HepG2 (cell line): ENCODE results near the gene PRKCE. TPM values are rescaled to one million over a fixed set of nuclear protein-coding genes. Genes with fewer than 3 reads are reported as not detected.
A peak's percentile ranks its signal among the peaks of the same experiment; 100 is the strongest.

ENCODE experiments used
- ASH2L ChIP-seq: fragments of 300-600, 200-600 bp; sonication (generic); IDR thresholded peaks from 2 replicates; pipeline ENCODE4 v1.7.0; 2017; ENCODE audit warnings: low read depth, mild to moderate bottlenecking, moderate library complexity, mixed read lengths, low read length; ENCODE audit not compliant: insufficient read length
- CREBL2 ChIP-seq: sonication (generic); formaldehyde crosslinking; IDR thresholded peaks from 2 replicates; pipeline ENCODE4 v1.8.1; 2023; ENCODE audit warnings: missing genetic modification reagents, mild to moderate bottlenecking, borderline replicate concordance
- EED ChIP-seq: sonication (generic); formaldehyde crosslinking; IDR thresholded peaks from 2 replicates; pipeline ENCODE4 v1.5.0; 2020; ENCODE audit warnings: mild to moderate bottlenecking, missing genetic modification reagents
- FOXA1 ChIP-seq, 2 experiments: fragments of 450-650 bp in 1 of 2; sonication (generic) in 1 of 2; formaldehyde crosslinking in 1 of 2; IDR thresholded peaks; 2 replicates each; pipeline versions ENCODE4 v1.4.0 to v1.6.1; 2016 to 2020; ENCODE audit warnings: missing genetic modification reagents in 1 of 2
- HNRNPH1 ChIP-seq: fragments of 200-400 bp; formaldehyde crosslinking; optimal IDR thresholded peaks from 2 replicates; pipeline ENCODE3; 2017; ENCODE audit warnings: mild to moderate bottlenecking, low read depth, low read length
- HNRNPLL ChIP-seq: fragments of 200-400 bp; formaldehyde crosslinking; IDR thresholded peaks from 2 replicates; pipeline ENCODE4 v1.6.1; 2017; ENCODE audit warnings: mild to moderate bottlenecking, low read depth, low read length; ENCODE audit not compliant: poor library complexity, severe bottlenecking
- HOXA3 ChIP-seq: sonication (generic); formaldehyde crosslinking; IDR thresholded peaks from 2 replicates; pipeline ENCODE4 v1.5.0; 2020; ENCODE audit warnings: missing genetic modification reagents
- MIER3 ChIP-seq: IDR thresholded peaks from 2 replicates; pipeline ENCODE4 v1.6.1; 2016; ENCODE audit warnings: missing compliant biosample characterization, borderline replicate concordance
- RARA ChIP-seq: IDR thresholded peaks from 2 replicates; pipeline ENCODE4 v1.6.1; 2016; ENCODE audit warnings: missing genetic modification reagents, missing compliant biosample characterization
- SNAI1 ChIP-seq: sonication (generic); formaldehyde crosslinking; IDR thresholded peaks from 2 replicates; pipeline ENCODE4 v1.5.0; 2020; ENCODE audit warnings: mild to moderate bottlenecking, missing genetic modification reagents, borderline replicate concordance
- SNAPC5 ChIP-seq: sonication (generic); formaldehyde crosslinking; IDR thresholded peaks from 2 replicates; pipeline ENCODE4 v1.8.1; 2023; ENCODE audit warnings: mild to moderate bottlenecking, missing genetic modification reagents, borderline replicate concordance
- SP140L ChIP-seq: sonication (generic); formaldehyde crosslinking; IDR thresholded peaks from 2 replicates; pipeline ENCODE4 v1.4.0; 2020; ENCODE audit warnings: missing genetic modification reagents, borderline replicate concordance
- SYNCRIP ChIP-seq: fragments of 200-400 bp; formaldehyde crosslinking; IDR thresholded peaks from 2 replicates; pipeline ENCODE4 v1.6.1; 2018; ENCODE audit warnings: mild to moderate bottlenecking, low read depth, low read length; ENCODE audit not compliant: insufficient read depth
- TOPORS ChIP-seq: sonication (generic); formaldehyde crosslinking; IDR thresholded peaks from 2 replicates; pipeline ENCODE4 v1.8.0; 2023; ENCODE audit warnings: mild to moderate bottlenecking, missing genetic modification reagents
- WIZ ChIP-seq: sonication (generic); formaldehyde crosslinking; IDR thresholded peaks from 2 replicates; pipeline ENCODE4 v1.5.1; 2020; ENCODE audit warnings: mild to moderate bottlenecking, missing genetic modification reagents
- ZBTB1 ChIP-seq: sonication (generic); formaldehyde crosslinking; IDR thresholded peaks from 2 replicates; pipeline ENCODE4 v1.4.0; 2020; ENCODE audit warnings: missing genetic modification reagents, borderline replicate concordance
- ZBTB10 ChIP-seq: sonication (generic); formaldehyde crosslinking; IDR thresholded peaks from 2 replicates; pipeline ENCODE4 v1.4.0; 2020; ENCODE audit warnings: missing genetic modification reagents, borderline replicate concordance
- ZNF274 ChIP-seq: sonication (generic); formaldehyde crosslinking; IDR thresholded peaks from 2 replicates; pipeline ENCODE4 v1.5.1; 2020; ENCODE audit warnings: mild to moderate bottlenecking, missing genetic modification reagents
- ZNF326 ChIP-seq: sonication (generic); formaldehyde crosslinking; IDR thresholded peaks from 2 replicates; pipeline ENCODE4 v1.4.0; 2020; ENCODE audit warnings: missing genetic modification reagents, borderline replicate concordance
- ZNF432 ChIP-seq: sonication (generic); formaldehyde crosslinking; IDR thresholded peaks from 2 replicates; pipeline ENCODE4 v1.5.0; 2020; ENCODE audit warnings: missing genetic modification reagents, mild to moderate bottlenecking, borderline replicate concordance
- ZNF615 ChIP-seq: sonication (generic); formaldehyde crosslinking; IDR thresholded peaks from 2 replicates; pipeline ENCODE4 v1.5.0; 2020; ENCODE audit warnings: mild to moderate bottlenecking, missing genetic modification reagents, borderline replicate concordance
- ZNF687 ChIP-seq: sonication (generic); formaldehyde crosslinking; IDR thresholded peaks from 2 replicates; pipeline ENCODE4 v1.5.1; 2020; ENCODE audit warnings: mild to moderate bottlenecking, missing genetic modification reagents, moderate library complexity
- ZNF883 ChIP-seq: sonication (generic); formaldehyde crosslinking; IDR thresholded peaks from 2 replicates; pipeline ENCODE4 v1.5.1; 2020; ENCODE audit warnings: mild to moderate bottlenecking, missing genetic modification reagents; ENCODE audit errors: not compliant biosample characterization
- polyA plus RNA-seq, 8 experiments: library from polyadenylated mRNA; depleted of rRNA in 3 of 8; stranded (reverse) in 7 of 8; unstranded in 1 of 8; fragments of >200 nt; fragmentation: Illumina TruSeq in 4 of 8; extraction: Trizol in 4 of 8; gene quantifications; 2 replicates each; pipeline versions ENCODE4 v1.2.1 to v1.2.3, GENCODE V29; 2011 to 2016; ENCODE audit warnings: low read depth in 4 of 8, missing spikeins in 1 of 8, mixed read lengths in 1 of 8; ENCODE audit not compliant: insufficient read depth in 1 of 8
- total RNA-seq, 5 experiments: library from RNA; depleted of rRNA; stranded (reverse); fragments of >200 nt; fragmentation: Illumina TruSeq; extraction: Trizol; gene quantifications; 2 replicates each; pipeline ENCODE4 v1.2.3, GENCODE V29; 2016; ENCODE audit warnings: low read depth in 1 of 5

The PRKCE gene
- total and polyA plus RNA-seq, 2 of the 13 experiments (the other 11 are each of a cell fraction or from before 2014, with no cell fraction given), result 1.0 to 3.9 TPM

- TF ChIP-seq ZBTB10 (CRISPR knock-in tag), result peak; percentile 70; the same call in 1 of the 2 replicates
- TF ChIP-seq ZNF883 (CRISPR knock-in tag), result no peak
- no peak for TF ChIP-seq HNRNPH1
- no peak for TF ChIP-seq SNAI1 (CRISPR knock-in tag)
- no peak; the same call in 1 of the 2 replicates for TF ChIP-seq SNAPC5 (CRISPR knock-in tag)
- TF ChIP-seq ZNF432 (CRISPR knock-in tag), result no peak
- TF ChIP-seq SP140L (CRISPR knock-in tag), result 0 out of 2 replicates have a peak, but pooled peaks have one; percentile 8
- no peak for TF ChIP-seq ZBTB1 (CRISPR knock-in tag)
- no peak; the same call in 1 of the 2 replicates for TF ChIP-seq MIER3 (CRISPR knock-in tag)
- 0 out of 2 replicates have a peak, but pooled peaks have one; percentile 12 for TF ChIP-seq RARA (CRISPR knock-in tag)
- TF ChIP-seq WIZ (CRISPR knock-in tag), result no peak
- peak; percentile 96 for TF ChIP-seq HOXA3
- no peak for TF ChIP-seq ZNF615 (CRISPR knock-in tag)
- TF ChIP-seq ZNF274 (CRISPR knock-in tag), result no peak
- no peak for TF ChIP-seq ZNF326 (CRISPR knock-in tag)
- TF ChIP-seq ZNF687, result no peak; the same call in 1 of the 2 replicates
- TF ChIP-seq TOPORS (CRISPR knock-in tag), result 0 out of 2 replicates have a peak, but pooled peaks have one; percentile 89
- TF ChIP-seq ASH2L, result peak; percentile 56
- TF ChIP-seq CREBL2 (CRISPR knock-in tag), result no peak
- TF ChIP-seq HNRNPLL, result peak; percentile 95
- TF ChIP-seq FOXA1 (IDR thresholded peaks at IDR 0.05), result no peak
- TF ChIP-seq FOXA1 (CRISPR knock-in tag; IDR thresholded peaks at IDR 0.05), result peak; percentile 60
- TF ChIP-seq SYNCRIP, result no peak
- TF ChIP-seq EED (CRISPR knock-in tag), result no peak
Measured at GRCh38 chr2:45650851-45651414, 542 bp upstream of the PRKCE start (continued).
